Astrocyte (in vitro differentiated cells and primary cell): Measurements from ENCODE around the gene TMEM89. TPM values are rescaled to one million over a fixed set of nuclear protein-coding genes. Genes with fewer than 3 reads are reported as not detected.

Experiments used
- DNase-seq: peaks from one replicate; pipeline ENCODE4 v3.0.0-alpha.2; 2010; ENCODE audit warnings: low read depth
- FAIRE-seq: peaks from 2 replicates; lab custom pipeline; 2011; peaks lifted over from hg19 to GRCh38; lab: Jason Lieb, UNC
- H2AFZ ChIP-seq: 2 replicates; pipeline ENCODE4 v1.6.0; 2012; ENCODE audit warnings: low read depth, low read length, inconsistent platforms
- H3K27ac ChIP-seq: 2 replicates; pipeline ENCODE4 v1.5.1; 2011; ENCODE audit warnings: low read depth, low read length, inconsistent platforms
- H3K27me3 ChIP-seq: 2 replicates; pipeline ENCODE4 v1.6.0; 2011; ENCODE audit warnings: low read length, inconsistent platforms; ENCODE audit not compliant: insufficient read depth
- H3K36me3 ChIP-seq: 2 replicates; pipeline ENCODE4 v1.5.1; 2011; ENCODE audit warnings: low read length, inconsistent platforms; ENCODE audit not compliant: insufficient read depth
- H3K4me1 ChIP-seq: 2 replicates; pipeline ENCODE4 v1.5.1; 2011; ENCODE audit warnings: low read length, inconsistent platforms; ENCODE audit not compliant: insufficient read depth
- H3K4me2 ChIP-seq: 2 replicates; pipeline ENCODE4 v1.6.0; 2012; ENCODE audit warnings: low read length, inconsistent platforms
- H3K4me3 ChIP-seq: 2 replicates; pipeline ENCODE4 v1.5.1; 2011; ENCODE audit warnings: low read depth, mild to moderate bottlenecking, low read length, inconsistent platforms; ENCODE audit not compliant: insufficient read depth
- H3K79me2 ChIP-seq: 2 replicates; pipeline ENCODE4 v1.6.0; 2012; ENCODE audit warnings: mild to moderate bottlenecking, low read length, inconsistent platforms; ENCODE audit not compliant: insufficient read depth
- H3K9ac ChIP-seq: 2 replicates; pipeline ENCODE4 v1.6.0; 2012; ENCODE audit warnings: mild to moderate bottlenecking, low read length, inconsistent platforms
- H3K9me3 ChIP-seq: 2 replicates; pipeline ENCODE4 v1.5.1; 2012; ENCODE audit warnings: low read depth, mild to moderate bottlenecking, low read length, inconsistent platforms; ENCODE audit not compliant: insufficient read depth
- H4K20me1 ChIP-seq: 2 replicates; pipeline ENCODE4 v1.6.0; 2012; ENCODE audit warnings: low read length, inconsistent platforms; ENCODE audit not compliant: insufficient read depth
- H3K27ac Mint-ChIP-seq: one replicate; pipeline ENCODE4 v1.8.0; 2021; ENCODE audit warnings: mild to moderate bottlenecking, mixed read lengths; ENCODE audit not compliant: unreplicated experiment
- H3K27me3 Mint-ChIP-seq: one replicate; pipeline ENCODE4 v1.8.0; 2021; ENCODE audit warnings: low read depth, mixed read lengths; ENCODE audit not compliant: unreplicated experiment
- H3K36me3 Mint-ChIP-seq: one replicate; pipeline ENCODE4 v1.8.0; 2021; ENCODE audit warnings: low read depth, mixed read lengths; ENCODE audit not compliant: unreplicated experiment
- H3K4me1 Mint-ChIP-seq: one replicate; pipeline ENCODE4 v1.8.0; 2021; ENCODE audit warnings: low read depth, mixed read lengths; ENCODE audit not compliant: unreplicated experiment
- H3K4me3 Mint-ChIP-seq: one replicate; pipeline ENCODE4 v1.8.0; 2021; ENCODE audit warnings: mild to moderate bottlenecking, moderate library complexity, mixed read lengths; ENCODE audit not compliant: unreplicated experiment
- H3K9me3 Mint-ChIP-seq: one replicate; pipeline ENCODE4 v1.8.0; 2021; ENCODE audit warnings: mild to moderate bottlenecking, mixed read lengths; ENCODE audit not compliant: unreplicated experiment
- CTCF ChIP-seq: IDR thresholded peaks from 2 replicates; pipeline ENCODE4 v1.5.1; 2011; ENCODE audit warnings: low read depth, mild to moderate bottlenecking, inconsistent platforms, low read length, moderate library complexity; ENCODE audit not compliant: insufficient read depth
- EZH2 ChIP-seq: IDR thresholded peaks from 2 replicates; pipeline ENCODE4 v1.6.1; 2012; ENCODE audit warnings: mild to moderate bottlenecking, low read length, inconsistent platforms; ENCODE audit not compliant: insufficient read depth
- total RNA-seq: library from RNA; stranded (reverse); gene quantifications from 2 replicates; pipeline ENCODE4 v1.2.1, GENCODE V29; 2021

The TMEM89 gene
- total RNA-seq, 1 donor from 2014 or later: 0.36 TPM

DNA sequence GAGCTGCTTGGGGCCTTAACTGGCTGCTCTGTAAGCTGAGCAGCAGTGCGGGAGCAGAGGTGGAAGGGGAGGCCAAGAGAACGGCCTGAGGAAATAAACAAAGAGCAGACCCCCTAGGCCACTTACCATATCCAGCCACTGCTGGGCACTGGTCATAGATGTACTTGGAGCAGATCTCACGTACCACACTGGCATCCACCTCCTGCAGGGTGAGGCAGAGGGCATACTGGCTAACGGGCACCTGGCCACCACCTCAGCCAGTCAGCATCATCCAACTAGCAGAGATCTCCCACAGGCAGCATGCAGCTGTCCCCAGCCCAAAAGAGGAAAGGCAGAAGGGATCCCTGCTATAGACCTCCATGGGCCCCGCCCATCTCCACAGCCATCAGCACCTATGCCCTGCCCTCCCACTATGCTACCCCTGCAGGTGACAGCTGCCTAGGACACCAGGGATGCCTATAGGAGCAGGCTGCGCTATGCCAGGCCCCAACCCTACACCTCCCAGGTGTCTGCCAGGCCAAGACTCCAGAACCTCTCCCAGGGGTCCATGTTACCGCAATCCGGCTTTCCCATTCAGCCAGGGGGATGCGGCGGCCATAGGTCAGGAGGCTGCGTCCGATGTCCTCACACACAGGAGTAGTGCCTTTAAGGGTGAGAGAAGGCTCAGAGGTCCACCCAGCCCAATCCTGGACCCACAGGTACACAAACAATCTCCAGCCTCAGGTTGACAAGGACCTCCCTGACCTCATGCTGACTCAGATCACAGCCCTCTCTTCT lies 21.9 kb downstream of the TMEM89 start:
- H3K4me1 Mint-ChIP-seq: peaks cover 44% of the 10 kb centered on the region
- H3K4me3 Mint-ChIP-seq: no peak overlapping the region
- Histone ChIP-seq H3K9me3 (no peaks in the 10 kb centered on the region), H3K36me3 (peaks cover 43% of the 10 kb centered on the region), H3K27me3 (no peaks in the 10 kb centered on the region), H3K79me2 (peaks cover 15% of the 10 kb centered on the region), H3K9ac (peak overlapping the region; percentile 79), H2AFZ (no peak overlapping the region), H3K27ac (peak overlapping the region; percentile 92), H3K4me2 (peak overlapping the region; percentile 74), H3K4me3 (no peak overlapping the region), H4K20me1 (peaks cover 18% of the 10 kb centered on the region), H3K4me1 (peaks cover 53% of the 10 kb centered on the region)
- H3K36me3 Mint-ChIP-seq: peaks cover 18% of the 10 kb centered on the region
- peak overlapping the region; percentile 89 for H3K27ac Mint-ChIP-seq
- FAIRE-seq: no peak
- H3K27me3 Mint-ChIP-seq: no peaks in the 10 kb centered on the region
- no peak for DNase-seq
- H3K9me3 Mint-ChIP-seq: no peaks in the 10 kb centered on the region
- no peak for TF ChIP-seq EZH2
- no peak for TF ChIP-seq CTCF

DNA sequence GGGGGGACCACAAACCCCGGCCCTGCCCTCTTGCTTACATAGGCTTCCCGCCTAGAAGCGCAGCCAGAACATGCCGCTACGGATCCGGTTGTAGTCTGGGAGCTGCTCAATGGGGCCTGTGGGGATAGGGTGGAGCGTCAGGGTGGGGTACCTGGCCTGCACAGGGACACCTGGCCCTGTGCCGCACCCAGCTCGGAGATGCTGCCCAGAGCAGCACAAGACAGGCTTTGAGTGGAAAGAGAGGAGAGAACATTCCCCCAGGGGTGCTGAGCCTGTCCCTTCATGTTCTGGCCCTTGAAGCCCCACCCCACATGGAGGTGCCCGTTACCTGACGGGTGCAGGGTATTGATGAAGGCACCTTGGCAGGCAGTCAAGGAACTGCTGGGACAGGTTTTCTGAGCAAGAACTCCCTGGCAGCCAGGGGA lies 22.5 kb downstream of the TMEM89 start:
- peaks cover 48% of the 10 kb centered on the region for H3K4me1 Mint-ChIP-seq
- H3K9me3 ChIP-seq: no peaks in the 10 kb centered on the region
- H3K4me1 ChIP-seq: peaks cover 60% of the 10 kb centered on the region
- no peak overlapping the region for H2AFZ ChIP-seq
- no peak for FAIRE-seq
- H4K20me1 ChIP-seq: peaks cover 12% of the 10 kb centered on the region
- peaks cover 16% of the 10 kb centered on the region for H3K79me2 ChIP-seq
- H3K27me3 ChIP-seq: no peaks in the 10 kb centered on the region
- peak overlapping the region; percentile 74 for H3K4me2 ChIP-seq
- peak overlapping the region; percentile 26 for H3K4me3 ChIP-seq
- no peaks in the 10 kb centered on the region for H3K9me3 Mint-ChIP-seq
- H3K9ac ChIP-seq: peak overlapping the region; percentile 79
- peaks cover 37% of the 10 kb centered on the region for H3K36me3 ChIP-seq
- H3K4me3 Mint-ChIP-seq: no peak overlapping the region
- H3K27ac Mint-ChIP-seq: peak overlapping the region; percentile 89
- peaks cover 16% of the 10 kb centered on the region for H3K36me3 Mint-ChIP-seq
- no peak for TF ChIP-seq CTCF
- no peak for TF ChIP-seq EZH2
- peak overlapping the region; percentile 92 for H3K27ac ChIP-seq
- no peaks in the 10 kb centered on the region for H3K27me3 Mint-ChIP-seq
- DNase-seq: no peak
